ENCODE data around the gene HELZ2.
"Not testable (repeated sequence)": the region's sequence is repeated elsewhere in the genome, so short reads cannot be mapped to it uniquely, and the experiment has no call there.

Gene HELZ2

DNA sequence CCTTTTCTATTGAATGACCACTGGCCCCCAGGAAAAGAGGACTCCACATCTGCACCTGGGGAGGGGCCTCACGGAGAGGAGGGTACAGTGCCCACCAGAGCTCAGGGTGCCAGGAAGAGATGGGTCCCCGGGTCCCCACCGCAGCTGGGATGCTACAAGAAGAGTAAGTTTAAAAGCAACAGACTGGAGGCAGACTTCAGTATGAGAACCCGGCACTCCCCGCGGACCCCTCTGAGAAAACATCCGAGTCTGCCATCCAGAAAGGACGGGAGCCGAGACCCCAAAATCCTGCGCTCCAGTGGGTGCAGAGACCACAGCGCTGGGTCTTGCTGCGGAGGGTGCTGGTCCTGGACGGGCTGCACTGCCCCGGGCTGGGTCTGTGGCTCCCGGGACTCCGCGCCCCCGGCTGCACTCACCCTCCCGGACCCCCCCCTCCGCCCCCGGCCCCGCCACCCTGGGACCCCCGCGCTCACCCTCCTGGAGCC, 350 bp downstream of the HELZ2 start:
- Histone ChIP-seq H3K9me3 (replicated peaks; ENCODE audit: low read length) (no peaks in the 10 kb centered on the region), H3K4me3 (ENCODE audit: low read length) (peak overlapping the region; percentile 78), H3K27me3 (ENCODE audit: control insufficient read depth, insufficient read depth, low read length) (peaks cover 4% of the 10 kb centered on the region), H3K9ac (ENCODE audit: low read depth, low read length) (peak overlapping the region; percentile 77), H3K4me2 (ENCODE audit: low read length) (peak overlapping the region; percentile 87), H3K4me1 (ENCODE audit: control insufficient read depth, insufficient read depth, low read length) (peaks cover 33% of the 10 kb centered on the region), H3K36me3 (ENCODE audit: insufficient read depth, low read length) (no peaks in the 10 kb centered on the region)

DNA sequence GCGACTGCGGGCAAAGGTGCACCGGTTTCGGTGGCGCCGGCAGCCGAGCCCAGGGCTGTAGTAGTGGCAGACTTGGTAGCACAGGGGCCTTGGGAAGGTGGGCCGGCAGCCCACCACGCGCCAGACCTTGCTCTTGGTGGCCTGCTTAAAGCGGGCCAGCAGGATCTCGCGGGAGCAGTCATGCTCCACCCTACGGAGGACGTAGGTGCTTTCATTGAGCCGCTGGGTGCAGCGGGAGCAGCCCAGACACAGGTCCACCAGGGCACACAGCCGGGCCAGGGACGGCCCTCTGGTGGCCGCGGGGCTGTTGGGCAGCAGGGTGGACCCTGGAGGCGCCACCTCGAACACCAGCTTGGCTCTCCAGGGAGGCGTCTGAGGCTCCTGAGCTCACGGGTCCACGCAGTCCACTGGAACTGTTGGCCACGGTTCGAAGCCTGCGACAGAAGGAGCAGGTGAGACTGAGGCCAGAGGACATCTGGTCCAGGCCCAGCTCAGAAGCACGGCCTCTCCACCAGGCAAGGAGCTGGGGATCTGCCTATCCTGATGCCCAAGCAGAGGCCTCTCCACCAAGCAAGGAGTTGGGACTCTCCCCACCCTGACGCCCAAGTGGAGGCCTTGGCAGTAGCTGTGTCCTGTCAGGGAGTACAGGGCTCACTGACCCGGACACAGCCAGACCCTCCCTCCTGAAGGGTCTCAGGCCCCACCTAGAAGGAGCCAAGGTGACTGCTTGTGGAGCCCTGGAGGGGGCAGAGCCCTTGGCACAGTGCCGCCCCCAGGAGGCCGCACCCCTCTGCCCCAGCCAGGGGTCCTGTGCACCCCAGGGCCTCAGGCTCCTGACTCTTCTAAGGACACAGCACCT, 1.0 kb downstream of the HELZ2 start:
- Histone ChIP-seq H3K36me3 (ENCODE audit: insufficient read depth, low read length) (no peaks in the 10 kb centered on the region), H3K9me3 (replicated peaks; ENCODE audit: low read length) (no peaks in the 10 kb centered on the region), H3K4me1 (ENCODE audit: control insufficient read depth, insufficient read depth, low read length) (peaks cover 33% of the 10 kb centered on the region), H3K9ac (ENCODE audit: low read depth, low read length) (peak overlapping the region; percentile 77), H3K27me3 (ENCODE audit: control insufficient read depth, insufficient read depth, low read length) (peaks cover under 1% of the 10 kb centered on the region), H3K4me3 (ENCODE audit: low read length) (peak overlapping the region; percentile 78), H3K4me2 (ENCODE audit: low read length) (peak overlapping the region; percentile 87)

DNA sequence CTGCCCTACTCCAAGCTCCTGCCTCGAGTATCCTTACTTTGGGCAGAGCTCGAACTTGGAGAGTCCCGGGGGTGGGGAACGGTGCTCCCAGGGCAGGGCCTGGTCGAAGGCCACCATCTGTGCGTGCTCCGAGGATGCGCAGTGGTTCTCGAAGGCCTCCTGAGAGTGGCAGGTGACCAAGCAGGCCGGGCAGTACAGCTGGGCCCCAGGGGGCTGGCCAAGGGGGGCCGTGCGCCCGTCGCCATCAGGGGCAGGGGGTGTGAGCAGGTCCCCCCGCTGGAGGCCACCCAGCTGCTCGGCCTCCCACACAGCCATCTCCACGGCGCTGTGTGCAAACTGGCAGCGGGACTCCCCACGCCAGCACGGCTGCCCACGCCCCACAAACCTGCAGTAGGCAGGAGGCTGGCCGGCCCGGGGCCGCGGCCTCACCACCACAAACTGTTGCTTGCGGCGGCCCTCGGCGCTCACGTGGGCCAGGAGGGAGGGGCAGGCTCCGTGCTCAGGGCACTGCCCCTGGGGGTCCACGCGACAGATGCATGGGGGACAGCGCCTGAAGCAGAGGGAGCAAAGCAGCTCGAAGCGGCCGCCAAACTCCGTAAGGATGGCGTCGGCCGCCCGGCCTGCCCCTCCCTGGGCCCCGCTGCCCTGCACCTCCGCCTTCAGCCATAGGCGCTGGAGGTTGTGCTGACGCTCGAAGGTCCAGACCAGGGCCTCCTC, 1.8 kb downstream of the HELZ2 start:
- Histone ChIP-seq H3K4me3 (ENCODE audit: low read length) (no peak overlapping the region), H3K9ac (ENCODE audit: low read depth, low read length) (no peak overlapping the region), H3K4me1 (ENCODE audit: control insufficient read depth, insufficient read depth, low read length) (peaks cover 33% of the 10 kb centered on the region), H3K9me3 (replicated peaks; ENCODE audit: low read length) (no peaks in the 10 kb centered on the region), H3K27me3 (ENCODE audit: control insufficient read depth, insufficient read depth, low read length) (no peaks in the 10 kb centered on the region), H3K4me2 (ENCODE audit: low read length) (no peak overlapping the region), H3K36me3 (ENCODE audit: insufficient read depth, low read length) (no peaks in the 10 kb centered on the region)

DNA sequence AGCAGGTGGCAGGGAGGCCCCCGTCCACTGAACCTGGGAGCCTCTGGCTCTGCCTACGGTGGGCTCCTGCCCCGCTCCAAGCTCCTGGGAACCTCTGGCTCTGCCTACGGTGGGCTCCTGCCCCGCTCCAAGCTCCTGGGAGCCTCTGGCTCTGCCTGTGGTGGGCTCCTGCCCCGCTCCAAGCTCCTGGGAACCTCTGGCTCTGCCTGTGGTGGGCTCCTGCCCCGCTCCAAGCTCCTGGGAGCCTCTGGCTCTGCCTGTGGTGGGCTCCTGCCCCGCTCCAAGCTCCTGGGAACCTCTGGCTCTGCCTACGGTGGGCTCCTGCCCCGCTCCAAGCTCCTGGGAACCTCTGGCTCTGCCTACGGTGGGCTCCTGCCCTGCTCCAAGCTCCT, 3.0 kb downstream of the HELZ2 start:
- not testable (repeated sequence) for H3K4me3 ChIP-seq (ENCODE audit: low read length); H3K27me3 ChIP-seq (ENCODE audit: control insufficient read depth, insufficient read depth, low read length); H3K4me2 ChIP-seq (ENCODE audit: low read length); H3K9me3 ChIP-seq (replicated peaks; ENCODE audit: low read length); H3K36me3 ChIP-seq (ENCODE audit: insufficient read depth, low read length); H3K9ac ChIP-seq (ENCODE audit: low read depth, low read length)
- H3K4me1 ChIP-seq (ENCODE audit: control insufficient read depth, insufficient read depth, low read length), result peaks cover 33% of the 10 kb centered on the region

DNA sequence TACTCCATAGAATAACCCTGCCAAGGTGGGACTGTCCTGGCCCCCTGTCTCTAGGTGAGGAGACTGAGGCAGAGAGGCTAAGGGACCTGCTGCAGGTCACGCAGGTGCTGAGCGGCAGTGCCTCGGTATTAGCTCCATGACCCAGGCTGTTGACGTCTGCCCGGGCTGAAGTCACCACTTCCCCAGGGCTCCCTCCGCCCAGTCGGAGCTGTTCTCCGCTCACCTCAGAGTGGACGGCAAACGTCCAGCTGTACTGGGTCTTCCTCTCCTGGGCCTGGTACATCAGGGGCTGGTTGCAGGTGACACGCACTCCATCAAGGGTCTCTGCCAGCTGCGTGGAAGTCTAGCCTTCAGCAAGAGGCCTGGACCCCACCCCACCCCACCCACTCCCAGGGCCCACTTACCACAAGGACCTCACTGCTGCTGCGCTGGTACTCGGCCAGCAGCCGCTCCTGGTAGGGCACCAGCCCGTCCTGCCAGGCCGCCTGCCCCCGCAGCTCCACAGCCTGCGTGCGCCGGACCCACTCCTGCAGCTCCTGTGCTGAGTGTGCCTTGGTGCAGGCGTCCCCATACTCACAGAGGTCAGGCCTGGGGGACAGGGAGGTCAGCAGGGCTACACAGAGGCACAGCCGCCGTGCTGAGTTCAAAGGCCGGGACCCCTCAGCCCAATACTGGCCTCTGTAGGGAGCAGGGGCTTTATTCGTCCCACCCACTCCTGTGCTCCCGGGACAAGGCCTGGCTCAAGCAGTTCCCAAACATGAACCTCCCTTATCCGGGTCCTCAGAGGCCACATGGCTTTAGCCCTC, 3.6 kb downstream of the HELZ2 start:
- peaks cover 4% of the 10 kb centered on the region for H3K36me3 ChIP-seq (ENCODE audit: insufficient read depth, low read length)
- no peaks in the 10 kb centered on the region for H3K9me3 ChIP-seq (replicated peaks; ENCODE audit: low read length)
- H3K4me2 ChIP-seq (ENCODE audit: low read length), result no peak overlapping the region
- no peak overlapping the region for H3K9ac ChIP-seq (ENCODE audit: low read depth, low read length)
- no peaks in the 10 kb centered on the region for H3K27me3 ChIP-seq (ENCODE audit: control insufficient read depth, insufficient read depth, low read length)
- H3K4me3 ChIP-seq (ENCODE audit: low read length), result no peak overlapping the region
- H3K4me1 ChIP-seq (ENCODE audit: control insufficient read depth, insufficient read depth, low read length), result peaks cover 29% of the 10 kb centered on the region

DNA sequence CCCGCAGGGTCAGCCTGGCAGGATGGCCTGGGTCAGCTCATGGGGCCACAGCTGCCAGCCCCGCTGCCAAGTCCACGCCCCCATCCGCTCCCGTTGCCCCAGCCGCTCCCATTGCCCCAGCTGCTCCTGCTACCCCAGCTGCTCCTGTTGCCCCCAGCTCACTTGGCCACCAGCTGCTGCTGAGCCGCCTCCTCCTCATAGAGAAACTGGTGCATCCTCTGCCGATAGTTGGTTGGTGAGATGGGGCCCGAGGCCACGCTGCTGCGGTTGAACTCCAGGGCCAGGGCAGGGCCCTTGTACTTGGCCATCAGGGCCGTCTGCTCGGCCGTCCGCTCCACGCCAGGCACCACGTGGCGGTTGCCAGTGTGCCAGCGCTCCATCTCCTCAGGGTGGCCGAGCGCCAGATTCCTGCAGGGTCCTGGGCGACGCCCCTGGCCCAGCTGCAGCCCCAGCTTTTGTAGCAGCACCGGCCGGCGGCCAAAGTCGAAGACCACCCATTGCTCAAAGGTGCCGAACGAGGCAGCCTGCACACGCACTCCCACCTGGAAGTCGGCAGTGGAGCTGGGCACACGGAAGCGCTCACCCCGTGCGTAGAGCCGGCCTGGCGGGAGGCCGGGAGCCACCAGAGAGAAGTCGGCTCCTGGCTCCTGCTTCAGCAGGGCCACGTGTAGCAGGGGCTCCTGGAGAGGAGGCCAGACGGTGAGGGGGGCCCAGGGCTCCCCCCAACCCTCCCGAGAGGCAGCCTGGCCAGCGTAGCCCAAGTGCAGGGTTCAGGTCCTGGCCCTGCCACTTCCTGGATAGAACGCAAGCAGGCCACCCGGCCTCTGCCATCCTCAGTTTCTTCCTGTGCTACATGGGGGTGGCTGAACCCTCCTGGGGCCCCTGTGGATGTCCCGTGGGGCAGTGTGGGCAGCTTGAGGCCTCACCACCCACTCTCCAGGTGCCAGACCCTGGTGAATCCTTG, 4.8 kb downstream of the HELZ2 start:
- H3K4me2 ChIP-seq (ENCODE audit: low read length), result no peak overlapping the region
- H3K9me3 ChIP-seq (replicated peaks; ENCODE audit: low read length), result no peaks in the 10 kb centered on the region
- no peak overlapping the region for H3K4me3 ChIP-seq (ENCODE audit: low read length)
- H3K27me3 ChIP-seq (ENCODE audit: control insufficient read depth, insufficient read depth, low read length), result no peaks in the 10 kb centered on the region
- H3K36me3 ChIP-seq (ENCODE audit: insufficient read depth, low read length), result peaks cover 5% of the 10 kb centered on the region
- no peak overlapping the region for H3K9ac ChIP-seq (ENCODE audit: low read depth, low read length)
- peaks cover 16% of the 10 kb centered on the region for H3K4me1 ChIP-seq (ENCODE audit: control insufficient read depth, insufficient read depth, low read length)

DNA sequence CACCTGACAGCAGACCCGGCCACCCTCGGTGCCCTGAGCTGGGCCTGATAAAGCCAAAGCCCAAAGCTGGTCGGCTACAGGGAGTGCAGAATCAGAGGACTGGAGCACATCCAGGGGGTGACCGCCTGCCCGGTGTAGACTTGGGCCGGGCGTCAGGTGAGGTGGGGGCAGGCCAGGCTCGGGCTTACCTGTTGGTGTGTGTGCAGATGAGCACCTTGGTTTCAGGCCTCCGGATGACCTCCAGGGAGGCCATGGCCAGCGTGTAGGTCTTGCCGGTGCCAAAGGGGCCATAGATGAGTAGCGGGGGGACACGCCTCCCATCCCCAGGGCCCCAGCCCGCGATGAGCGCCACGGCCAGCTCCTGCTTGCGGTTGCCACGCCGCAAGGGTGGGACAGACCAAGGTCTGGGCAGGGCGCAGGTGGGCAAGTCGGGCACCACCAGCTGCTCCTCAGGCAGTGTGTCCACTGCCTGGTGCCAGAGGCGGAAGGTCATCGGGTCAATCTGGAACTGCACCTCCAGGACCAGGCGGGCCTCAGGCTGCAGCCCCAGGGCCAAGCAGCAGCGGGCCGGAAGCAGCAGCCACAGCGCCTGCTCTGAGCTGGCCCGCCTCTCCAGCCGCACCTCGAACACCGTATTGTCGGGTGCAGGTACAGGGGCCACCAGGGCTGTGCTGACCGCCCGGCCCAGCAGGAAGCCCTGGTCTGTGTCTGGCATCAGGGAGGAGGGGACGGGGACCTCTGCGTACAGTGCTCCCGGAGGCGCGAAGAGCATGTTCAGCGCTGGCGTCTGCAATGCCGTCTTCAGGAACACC, 5.7 kb downstream of the HELZ2 start:
- Histone ChIP-seq H3K4me3 (ENCODE audit: low read length) (no peak overlapping the region), H3K36me3 (ENCODE audit: insufficient read depth, low read length) (peaks cover 5% of the 10 kb centered on the region), H3K4me1 (ENCODE audit: control insufficient read depth, insufficient read depth, low read length) (peaks cover 13% of the 10 kb centered on the region), H3K9ac (ENCODE audit: low read depth, low read length) (no peak overlapping the region), H3K4me2 (ENCODE audit: low read length) (no peak overlapping the region), H3K27me3 (ENCODE audit: control insufficient read depth, insufficient read depth, low read length) (no peaks in the 10 kb centered on the region), H3K9me3 (replicated peaks; ENCODE audit: low read length) (no peaks in the 10 kb centered on the region)

DNA sequence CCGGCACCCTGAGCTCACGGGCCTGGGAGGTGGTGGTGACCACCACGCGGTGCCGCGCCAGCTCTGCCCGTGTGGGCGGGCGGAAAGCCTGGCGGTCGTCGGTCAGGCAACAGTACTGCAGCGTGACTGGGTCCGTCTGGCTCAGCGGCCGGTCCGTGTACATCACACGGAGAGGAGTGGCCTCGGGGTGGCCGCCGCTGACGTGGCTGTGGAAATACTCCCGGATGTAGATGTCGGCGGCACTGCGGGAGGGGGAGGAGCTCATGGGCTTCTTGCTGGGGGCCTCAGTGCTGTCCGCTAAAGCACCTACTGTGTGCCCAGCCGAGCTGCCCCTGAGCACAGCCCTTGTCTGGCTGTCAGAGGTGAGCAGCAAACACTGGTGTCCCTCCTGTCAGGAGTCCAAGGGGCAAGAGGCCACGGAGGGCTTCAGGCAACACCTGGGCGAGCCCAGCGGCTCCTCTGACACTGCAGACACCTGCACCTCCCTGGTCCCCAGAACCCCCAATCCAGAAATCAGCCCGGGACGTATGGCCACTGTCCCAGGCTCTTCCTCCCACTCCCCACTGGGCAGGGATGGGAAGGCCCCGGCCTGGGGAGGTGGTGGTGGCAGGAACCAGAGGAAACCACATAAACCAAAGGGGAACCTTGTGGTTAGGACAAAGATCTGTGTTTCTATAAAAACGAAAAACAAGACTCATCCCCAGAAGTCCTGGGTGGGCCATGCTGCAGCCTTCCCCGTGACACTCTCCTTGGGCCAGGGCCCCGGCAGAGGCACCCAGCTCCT, 6.5 kb downstream of the HELZ2 start:
- H3K4me3 ChIP-seq (ENCODE audit: low read length), result no peak overlapping the region

DNA sequence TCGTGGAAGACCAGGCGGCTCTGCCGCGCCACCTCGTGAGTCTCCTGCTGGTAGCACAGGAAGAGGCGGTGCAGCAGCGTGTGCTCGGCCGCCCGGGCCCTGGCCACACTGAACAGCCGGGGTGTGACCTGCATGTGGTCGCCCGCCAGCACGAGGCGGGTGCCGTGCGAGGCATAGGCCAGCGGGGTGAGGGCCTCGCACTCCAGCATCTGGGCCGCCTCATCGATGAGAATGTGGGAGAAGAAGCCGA, 7.0 kb downstream of the HELZ2 start:
- peaks cover 5% of the 10 kb centered on the region for H3K36me3 ChIP-seq (ENCODE audit: insufficient read depth, low read length)

More for the DNA sequence above, 6.5 kb downstream of the HELZ2 start:
- Histone ChIP-seq H3K4me1 (ENCODE audit: control insufficient read depth, insufficient read depth, low read length) (peaks cover 8% of the 10 kb centered on the region), H3K4me2 (ENCODE audit: low read length) (no peak overlapping the region), H3K36me3 (ENCODE audit: insufficient read depth, low read length) (peaks cover 5% of the 10 kb centered on the region), H3K9me3 (replicated peaks; ENCODE audit: low read length) (no peaks in the 10 kb centered on the region), H3K9ac (ENCODE audit: low read depth, low read length) (no peak overlapping the region), H3K27me3 (ENCODE audit: control insufficient read depth, insufficient read depth, low read length) (no peaks in the 10 kb centered on the region)

More for the DNA sequence above, 7.0 kb downstream of the HELZ2 start:
- Histone ChIP-seq H3K9ac (ENCODE audit: low read depth, low read length) (no peak overlapping the region), H3K9me3 (replicated peaks; ENCODE audit: low read length) (no peaks in the 10 kb centered on the region), H3K27me3 (ENCODE audit: control insufficient read depth, insufficient read depth, low read length) (no peaks in the 10 kb centered on the region), H3K4me2 (ENCODE audit: low read length) (no peak overlapping the region), H3K4me1 (ENCODE audit: control insufficient read depth, insufficient read depth, low read length) (peaks cover 8% of the 10 kb centered on the region), H3K4me3 (ENCODE audit: low read length) (no peak overlapping the region)

Measured in skeletal muscle satellite cell (primary cell).